Measurements from ENCODE around the gene HCN3.

- TF ChIP-seq CEBPB (IDR thresholded peaks at IDR 0.05; ENCODE audit: low read depth, low read length): no peak
- no peak for TF ChIP-seq EZH2 (IDR thresholded peaks at IDR 0.05; ENCODE audit: low read depth, low read length, severe bottlenecking)
Measured at GRCh38 chr1:155250633-155251449, 26.4 kb upstream of the HCN3 start.

Data from H1 (cell line).